Measurements from ENCODE around the gene ALG14. TPM values are rescaled to one million over a fixed set of nuclear protein-coding genes. Genes with fewer than 3 reads are reported as not detected.
"Not testable (repeated sequence)": the region's sequence is repeated elsewhere in the genome, so short reads cannot be mapped to it uniquely, and the experiment has no call there.

ALG14 gene
- total RNA-seq, 4 donors from 2014 or later, result 0.53 to 1.3 (median 1.0) TPM

DNA sequence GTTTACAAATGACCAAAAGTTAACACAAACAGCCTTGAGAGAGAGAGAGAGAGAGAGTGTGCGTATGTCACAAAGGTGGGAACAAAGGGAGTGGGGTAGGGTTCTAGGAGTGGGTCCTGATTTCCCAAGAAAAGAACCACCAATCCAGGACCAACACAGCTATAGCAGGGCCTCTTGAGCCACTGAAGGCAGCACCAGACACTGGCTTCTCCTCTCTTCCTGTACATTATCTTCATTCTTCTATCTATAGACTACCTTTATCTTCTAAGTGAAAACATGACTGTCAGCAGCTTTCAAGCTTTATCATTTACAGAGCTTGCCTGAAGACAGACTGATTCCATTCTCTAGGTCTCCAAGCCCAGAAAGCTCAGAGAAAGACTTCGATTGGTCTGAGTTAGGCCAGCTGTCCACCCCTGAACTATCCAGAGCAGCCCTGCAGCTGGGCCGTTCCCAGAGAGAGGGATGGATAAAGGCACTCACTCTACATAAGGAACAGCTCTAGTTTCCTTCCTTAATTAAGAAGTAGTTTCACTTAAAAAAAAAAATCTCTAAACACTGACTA is 11.2 kb downstream of the ALG14 start:
- 51 to 82% methylated on average over 3 of the region's 3 CpGs for WGBS, 2 donors
- DNase-seq, result no peak
- H3K4me3 ChIP-seq, result no peak overlapping the region
- no peak overlapping the region for H3K27ac ChIP-seq
- no peak for TF ChIP-seq POLR2A (IDR thresholded peaks at IDR 0.05)
- TF ChIP-seq, protein P1, sequence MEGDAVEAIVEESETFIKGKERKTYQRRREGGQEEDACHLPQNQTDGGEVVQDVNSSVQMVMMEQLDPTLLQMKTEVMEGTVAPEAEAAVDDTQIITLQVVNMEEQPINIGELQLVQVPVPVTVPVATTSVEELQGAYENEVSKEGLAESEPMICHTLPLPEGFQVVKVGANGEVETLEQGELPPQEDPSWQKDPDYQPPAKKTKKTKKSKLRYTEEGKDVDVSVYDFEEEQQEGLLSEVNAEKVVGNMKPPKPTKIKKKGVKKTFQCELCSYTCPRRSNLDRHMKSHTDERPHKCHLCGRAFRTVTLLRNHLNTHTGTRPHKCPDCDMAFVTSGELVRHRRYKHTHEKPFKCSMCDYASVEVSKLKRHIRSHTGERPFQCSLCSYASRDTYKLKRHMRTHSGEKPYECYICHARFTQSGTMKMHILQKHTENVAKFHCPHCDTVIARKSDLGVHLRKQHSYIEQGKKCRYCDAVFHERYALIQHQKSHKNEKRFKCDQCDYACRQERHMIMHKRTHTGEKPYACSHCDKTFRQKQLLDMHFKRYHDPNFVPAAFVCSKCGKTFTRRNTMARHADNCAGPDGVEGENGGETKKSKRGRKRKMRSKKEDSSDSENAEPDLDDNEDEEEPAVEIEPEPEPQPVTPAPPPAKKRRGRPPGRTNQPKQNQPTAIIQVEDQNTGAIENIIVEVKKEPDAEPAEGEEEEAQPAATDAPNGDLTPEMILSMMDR (IDR thresholded peaks at IDR 0.05), result no peak
- peaks cover 0 to 43% (median 0%) of the 10 kb centered on the region in 3 donors for H3K36me3 ChIP-seq
- H3K4me1 ChIP-seq, result no peaks in the 10 kb centered on the region
- H3K9me3 ChIP-seq, result no peaks in the 10 kb centered on the region
- intact Hi-C loops (cut with DNase I), result no loop called here
- H3K27me3 ChIP-seq, result no peaks in the 10 kb centered on the region

DNA sequence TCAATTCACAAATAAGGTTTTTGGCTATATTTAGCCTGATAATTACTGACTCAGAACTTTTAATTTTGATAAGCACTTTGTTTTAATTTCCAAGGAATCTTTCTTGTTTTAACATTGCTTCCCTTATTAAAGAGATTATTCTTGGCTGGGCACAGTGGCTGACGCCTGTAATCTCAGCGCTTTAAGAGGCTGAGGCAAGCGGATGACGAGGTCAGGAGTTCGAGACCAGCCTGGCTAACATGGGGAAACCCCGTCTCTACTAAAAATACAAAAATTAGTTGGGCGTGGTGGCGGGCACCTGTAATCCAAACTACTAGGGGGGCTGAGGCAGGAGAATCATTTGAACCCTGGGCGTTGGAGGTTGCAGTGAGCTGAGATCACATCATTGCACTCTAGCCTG is 13.8 kb downstream of the ALG14 start:
- no peak overlapping the region for H3K4me3 ChIP-seq
- H3K36me3 ChIP-seq, result peaks cover 0 to 27% (median 0%) of the 10 kb centered on the region in 3 donors
- WGBS, 2 donors, result 76 to 89% methylated on average over 9 of the region's 9 CpGs
- H3K4me1 ChIP-seq, result no peaks in the 10 kb centered on the region
- no peaks in the 10 kb centered on the region for H3K9me3 ChIP-seq
- intact Hi-C loops (cut with DNase I), result no loop called here
- H3K27me3 ChIP-seq, result no peaks in the 10 kb centered on the region
- no peak overlapping the region for H3K27ac ChIP-seq
- TF ChIP-seq, protein P1 (IDR thresholded peaks at IDR 0.05), result no peak
- TF ChIP-seq POLR2A (IDR thresholded peaks at IDR 0.05), result no peak
- DNase-seq, result no peak

GRCh38 chr1:95057351-95057750 is 15.4 kb downstream of the ALG14 start:
- TF ChIP-seq POLR2A (IDR thresholded peaks at IDR 0.05), result no peak
- TF ChIP-seq, protein P1 (IDR thresholded peaks at IDR 0.05), result no peak
- Histone ChIP-seq H3K4me1 (no peaks in the 10 kb centered on the region), H3K36me3 (peaks cover 0 to 11% (median 0%) of the 10 kb centered on the region in 3 donors), H3K4me3 (no peak overlapping the region), H3K27ac (no peak overlapping the region), H3K27me3 (no peaks in the 10 kb centered on the region), H3K9me3 (no peaks in the 10 kb centered on the region)
- no peak for DNase-seq
- intact Hi-C loops (cut with DNase I), result no loop called here
- 87 to 92% methylated on average over 6 of the region's 6 CpGs for WGBS, 2 donors

- H3K9me3 ChIP-seq, result no peaks in the 10 kb centered on the region
- no peak for DNase-seq
- WGBS, 2 donors, result 51 to 83% methylated on average over 4 to 5 of the region's 5 CpGs
- intact Hi-C loops (cut with DNase I), result loop anchor here (10.0 kb wide), 1 partner anchor 225 kb away; the partner anchor contains the start of gene SLC44A3
- H3K36me3 ChIP-seq, result no peaks in the 10 kb centered on the region
- H3K27ac ChIP-seq, result no peak overlapping the region
- H3K4me1 ChIP-seq, result no peaks in the 10 kb centered on the region
- H3K4me3 ChIP-seq, result no peak overlapping the region
- no peak for TF ChIP-seq POLR2A (IDR thresholded peaks at IDR 0.05)
- TF ChIP-seq, protein P1 (IDR thresholded peaks at IDR 0.05), result no peak
- no peaks in the 10 kb centered on the region for H3K27me3 ChIP-seq
Observed at GRCh38 chr1:95049935-95050334, 22.8 kb downstream of the ALG14 start.

GRCh38 chr1:95048317-95048716 is 24.4 kb downstream of the ALG14 start:
- H3K27ac ChIP-seq, result no peak overlapping the region
- H3K9me3 ChIP-seq, result no peaks in the 10 kb centered on the region
- H3K4me1 ChIP-seq, result peaks cover 0 to 4% (median under 1%) of the 10 kb centered on the region in 3 donors
- H3K36me3 ChIP-seq, result no peaks in the 10 kb centered on the region
- no peaks in the 10 kb centered on the region for H3K27me3 ChIP-seq
- H3K4me3 ChIP-seq, result no peak overlapping the region
- no peak for DNase-seq
- TF ChIP-seq, protein P1 (IDR thresholded peaks at IDR 0.05), result no peak
- intact Hi-C loops (cut with DNase I), result loop anchor here (10.0 kb wide), 1 partner anchor 224 kb away; the partner anchor contains the start of gene SLC44A3
- 47 to 77% methylated on average over 3 of the region's 3 CpGs for WGBS, 2 donors

GRCh38 chr1:95047624-95048023 is 25.1 kb downstream of the ALG14 start:
- not testable (repeated sequence) for H3K9me3 ChIP-seq, H3K4me3 ChIP-seq, H3K4me1 ChIP-seq, H3K27me3 ChIP-seq, H3K27ac ChIP-seq, H3K36me3 ChIP-seq, DNase-seq
- intact Hi-C loops (cut with DNase I), result loop anchor here (10.0 kb wide), 1 partner anchor 223 kb away; the partner anchor contains the start of gene SLC44A3
- WGBS, 2 donors, result 64 to 68% methylated on average over 3 of the region's 3 CpGs

All from esophagus squamous epithelium (tissue), 5 donors.